ENCODE results near the gene ZNF18. TPM values are rescaled to one million over a fixed set of nuclear protein-coding genes. Genes with fewer than 3 reads are reported as not detected.
A peak's percentile ranks its signal among the peaks of the same experiment; 100 is the strongest.

ZNF18 gene
- total RNA-seq, 2 experiments from 2014 or later = 9.7 to 12.6 TPM

DNA sequence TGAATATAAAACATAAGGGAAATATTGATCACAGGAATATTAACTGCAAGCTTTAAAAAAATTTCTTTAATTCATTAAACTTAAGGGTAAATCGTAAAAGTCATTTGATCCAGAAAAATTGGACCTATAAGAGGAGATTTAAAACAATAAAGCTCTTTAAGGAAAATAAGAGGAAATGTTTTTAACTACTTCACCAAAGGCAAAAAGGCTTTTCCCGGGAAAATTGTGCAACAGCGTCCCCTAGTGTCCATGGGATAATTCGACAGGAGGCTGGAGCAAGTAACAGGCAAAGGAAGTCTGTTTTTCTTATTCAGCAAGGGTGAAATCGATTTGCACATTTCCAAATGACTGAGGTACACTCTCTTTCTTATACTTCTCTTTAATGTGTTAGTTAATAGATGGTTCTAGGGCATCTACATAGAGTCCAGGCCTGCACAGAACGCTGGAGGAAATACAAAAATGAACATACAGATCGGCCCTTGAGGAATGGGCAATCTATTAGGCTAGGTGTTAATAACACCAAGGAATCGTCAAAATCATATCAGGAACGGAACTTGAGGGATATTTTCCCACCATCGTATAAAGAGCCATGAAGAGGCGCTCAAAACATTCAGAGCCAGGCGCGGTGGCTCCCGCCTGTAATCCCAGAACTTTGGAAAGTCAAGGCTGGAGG lies 61.4 kb downstream of the ZNF18 start:
- CTCF ChIA-PET = interaction anchor here (1.5 kb wide), 1 partner anchor 20 kb away, joined by 3 read pairs; no protein-coding TSS in a partner anchor
- Mint-ChIP-seq H3K4me1 (no peaks in the 10 kb centered on the region), H3K9me3 (no peaks in the 10 kb centered on the region), H3K27ac (no peak overlapping the region), H3K4me3 (no peak overlapping the region), H3K27me3 (no peaks in the 10 kb centered on the region), H3K36me3 (ENCODE audit: low read depth) (no peaks in the 10 kb centered on the region)
- POLR2A ChIA-PET = no interaction called here
- peak; percentile 28 for DNase-seq

DNA sequence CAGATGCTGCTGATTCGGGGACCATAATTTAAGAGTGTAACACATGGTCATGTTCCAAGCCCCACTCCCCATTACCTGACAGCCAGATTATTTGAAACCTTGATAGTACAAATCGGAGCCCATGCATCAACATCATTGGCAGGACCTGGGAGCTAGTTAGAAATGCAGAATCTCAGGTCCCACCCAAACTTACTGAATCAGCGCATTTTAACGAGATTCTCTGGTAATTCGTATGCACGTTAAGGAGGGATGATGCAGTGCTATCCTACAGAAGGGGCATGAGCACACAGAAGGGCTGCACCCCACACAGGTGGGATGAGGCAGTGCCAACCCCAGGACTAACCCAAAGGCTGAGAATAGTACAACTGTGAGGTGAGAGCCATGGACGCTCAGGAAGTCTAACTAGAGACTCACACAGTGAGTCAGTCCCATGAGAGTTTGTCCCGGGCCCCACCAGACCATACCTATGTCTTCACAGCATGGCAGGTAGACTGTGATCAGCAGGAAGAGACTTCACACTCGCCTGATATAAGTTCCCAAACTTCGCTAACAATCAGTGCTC lies 64.9 kb downstream of the ZNF18 start:
- Mint-ChIP-seq H3K27me3 (no peaks in the 10 kb centered on the region), H3K36me3 (ENCODE audit: low read depth) (no peaks in the 10 kb centered on the region), H3K9me3 (no peaks in the 10 kb centered on the region), H3K4me3 (no peak overlapping the region), H3K4me1 (no peaks in the 10 kb centered on the region), H3K27ac (no peak overlapping the region)
- ChIA-PET CTCF (no interaction called here), POLR2A (no interaction called here)
- no peak for DNase-seq

DNA sequence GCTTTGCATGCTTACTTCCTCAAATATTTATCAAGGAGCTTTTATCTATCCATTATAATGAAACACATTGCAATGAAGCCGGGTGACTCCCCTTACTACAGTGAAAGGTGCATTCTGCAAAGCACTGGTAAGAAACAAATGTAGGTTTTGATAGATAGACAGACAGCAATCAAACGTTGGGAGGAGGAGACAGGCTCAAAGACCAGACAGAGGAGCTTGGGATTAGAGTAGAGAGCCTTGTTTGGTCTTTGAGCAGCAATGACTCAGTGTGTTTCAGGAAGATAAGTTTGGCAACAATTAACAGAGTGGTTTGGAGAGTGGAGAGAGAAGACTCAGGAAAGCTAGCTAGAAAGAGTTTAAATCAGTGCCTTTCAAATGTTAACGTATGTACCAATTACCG lies 68.8 kb downstream of the ZNF18 start:
- H3K9me3 Mint-ChIP-seq = no peaks in the 10 kb centered on the region
- H3K36me3 Mint-ChIP-seq (ENCODE audit: low read depth) = no peaks in the 10 kb centered on the region
- DNase-seq = no peak
- H3K4me3 Mint-ChIP-seq = no peak overlapping the region
- no peak overlapping the region for H3K27ac Mint-ChIP-seq
- POLR2A ChIA-PET = no interaction called here
- CTCF ChIA-PET = no interaction called here
- H3K27me3 Mint-ChIP-seq = no peaks in the 10 kb centered on the region
- no peaks in the 10 kb centered on the region for H3K4me1 Mint-ChIP-seq

Other genes starting within 250 kb of the ZNF18 start
- gene MAP2K4, start 23.4 kb upstream of the ZNF18 start, total RNA-seq = 10 to 100 TPM; 30.2 to 30.3 TPM